HG02798 (cell line): ENCODE data around the gene WNT9B.
"Not testable (repeated sequence)": the region's sequence is repeated elsewhere in the genome, so short reads cannot be mapped to it uniquely, and the experiment has no call there.

Experiments used
- ATAC-seq: cut with Tn5 transposase; IDR thresholded peaks from one replicate; pipeline ENCODE4 v1.9.1; 2021; ENCODE audit warnings: mild to moderate bottlenecking; ENCODE audit not compliant: unreplicated experiment, poor library complexity

The WNT9B gene

DNA sequence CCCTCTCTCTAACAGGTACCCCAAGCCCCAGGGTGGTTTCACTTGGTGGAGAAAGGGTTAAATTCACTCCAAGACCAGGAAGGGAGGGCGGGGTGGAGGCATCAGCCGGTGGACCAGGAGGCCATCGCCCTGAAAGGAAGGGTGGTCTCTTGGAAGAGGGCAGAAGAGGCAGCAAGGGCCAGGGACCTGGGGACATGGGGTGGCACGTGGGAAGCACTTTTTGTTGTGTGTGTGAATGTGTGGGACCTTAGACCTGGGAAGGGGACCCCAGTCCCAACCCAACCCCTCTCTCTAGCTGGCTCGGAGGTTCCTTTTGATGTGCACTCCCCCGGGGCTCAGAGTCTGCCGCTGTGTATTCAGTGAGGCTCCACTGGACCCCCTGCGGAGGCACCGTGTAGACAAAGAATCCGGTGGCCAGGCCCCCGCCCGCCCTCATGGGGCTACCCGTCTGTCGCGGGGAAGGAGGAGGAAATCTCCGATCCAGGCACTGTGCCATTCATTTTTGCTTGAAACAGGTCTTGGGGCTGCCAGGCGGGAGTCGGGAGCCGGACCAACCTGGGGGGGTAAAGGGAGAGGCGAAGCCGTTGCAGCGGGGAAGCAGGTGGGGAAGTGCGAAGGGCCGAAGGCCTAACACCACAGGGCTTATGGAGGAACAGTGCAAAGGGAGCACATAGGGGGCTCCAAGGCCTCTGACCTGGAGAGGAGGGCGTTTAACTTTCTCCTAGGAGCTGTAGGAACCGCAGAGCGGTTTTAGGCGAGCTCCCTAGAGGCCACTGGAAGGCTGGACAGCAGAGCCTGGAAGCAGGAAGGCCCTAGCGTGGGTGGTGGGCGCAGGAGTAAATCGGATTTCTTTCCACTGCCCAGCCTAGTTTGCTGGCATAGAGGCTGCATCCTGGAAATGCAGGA lies 29.6 kb upstream of the WNT9B start:
- ATAC-seq: no peak

GRCh38 chr17:46822388-46822921 lies 28.9 kb upstream of the WNT9B start:
- no peak for ATAC-seq

- ATAC-seq: no peak
These were observed 27.7 kb upstream of the WNT9B start for GRCh38 chr17:46823657-46824056.

DNA sequence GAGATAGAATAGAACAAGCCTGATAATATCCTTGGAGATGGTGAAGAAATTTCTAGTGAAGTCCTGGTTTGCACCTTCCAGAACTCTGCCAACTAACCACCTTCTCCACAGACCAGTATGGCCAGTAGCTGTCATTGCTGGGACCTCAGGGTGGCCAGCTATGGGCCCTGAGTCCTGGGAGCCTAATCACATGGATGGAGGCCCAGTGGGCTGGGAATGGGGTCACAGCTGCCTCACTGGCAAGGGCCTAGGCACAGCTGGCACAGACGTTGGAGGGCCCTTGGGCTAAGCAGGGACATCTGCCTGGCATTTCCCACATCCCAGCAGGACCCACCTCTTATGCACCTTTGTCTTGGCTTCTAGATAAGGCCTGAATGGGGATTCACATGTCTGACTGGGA lies 25.3 kb upstream of the WNT9B start:
- no peak for ATAC-seq

- no peak for ATAC-seq
These were observed 24.1 kb upstream of the WNT9B start for GRCh38 chr17:46827274-46827673.

DNA sequence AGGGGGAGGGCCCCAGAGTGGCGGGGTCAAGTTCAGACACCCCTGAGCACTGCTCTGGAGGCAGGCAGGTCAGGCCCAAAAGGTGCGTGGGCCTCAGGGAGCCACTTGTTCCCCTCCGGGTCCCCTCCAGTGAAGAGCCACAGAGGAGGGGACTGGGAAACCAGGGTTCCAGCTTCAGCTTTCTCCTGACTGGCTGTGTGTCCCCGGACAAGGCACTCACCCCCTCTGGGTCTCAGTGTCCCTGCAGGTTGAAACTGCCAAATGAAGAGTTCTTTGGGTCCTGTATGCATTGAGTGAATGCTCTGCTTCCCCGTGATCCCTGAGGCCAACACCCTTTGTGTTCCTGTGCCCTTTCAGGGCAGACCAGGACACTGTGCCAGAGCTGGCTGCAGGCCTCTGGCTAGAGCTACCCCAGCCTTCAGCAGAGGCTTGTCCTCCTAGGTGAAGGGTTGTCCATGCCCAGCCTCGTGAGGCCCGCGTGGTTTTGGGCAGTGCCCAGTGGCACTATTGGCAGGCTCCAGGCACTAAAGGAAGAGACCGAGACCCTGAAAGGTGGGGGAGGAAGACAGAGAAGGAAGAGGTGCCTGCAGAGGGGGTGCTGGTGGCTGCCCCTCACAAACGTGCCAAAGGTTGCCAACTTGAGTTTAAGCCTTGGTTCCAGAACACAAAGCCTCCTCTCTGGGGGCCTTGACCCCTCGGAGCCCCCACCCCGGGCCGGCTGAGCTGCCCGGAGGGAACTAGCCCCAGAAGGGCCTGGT lies 19.6 kb upstream of the WNT9B start:
- no peak for ATAC-seq

GRCh38 chr17:46832331-46832821 lies 19.0 kb upstream of the WNT9B start:
- ATAC-seq: no peak

GRCh38 chr17:46832945-46833839 lies 18.2 kb upstream of the WNT9B start:
- no peak for ATAC-seq

- ATAC-seq: no peak
These were observed 17.6 kb upstream of the WNT9B start for GRCh38 chr17:46833840-46834208.

GRCh38 chr17:46834846-46835245 lies 16.5 kb upstream of the WNT9B start:
- ATAC-seq: no peak

DNA sequence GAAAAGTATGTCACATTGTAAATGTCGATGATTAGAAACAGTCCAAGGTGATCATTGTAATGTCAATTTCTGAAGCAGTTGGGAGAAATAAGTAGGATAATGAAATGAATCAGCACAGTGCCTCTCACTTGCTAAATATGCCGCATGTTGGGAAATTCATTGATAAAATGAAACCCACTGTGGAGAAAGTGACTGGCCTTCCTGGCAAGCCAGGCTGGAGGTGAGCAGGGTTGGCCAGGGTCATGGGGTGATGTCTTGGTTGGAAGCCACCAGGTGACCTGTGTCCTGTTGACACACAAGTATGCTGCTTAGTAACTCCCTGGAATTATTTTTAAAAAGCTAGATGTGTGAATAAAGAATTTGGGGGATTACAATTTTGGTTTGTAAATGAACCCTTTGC lies 14.9 kb upstream of the WNT9B start:
- no peak for ATAC-seq

DNA sequence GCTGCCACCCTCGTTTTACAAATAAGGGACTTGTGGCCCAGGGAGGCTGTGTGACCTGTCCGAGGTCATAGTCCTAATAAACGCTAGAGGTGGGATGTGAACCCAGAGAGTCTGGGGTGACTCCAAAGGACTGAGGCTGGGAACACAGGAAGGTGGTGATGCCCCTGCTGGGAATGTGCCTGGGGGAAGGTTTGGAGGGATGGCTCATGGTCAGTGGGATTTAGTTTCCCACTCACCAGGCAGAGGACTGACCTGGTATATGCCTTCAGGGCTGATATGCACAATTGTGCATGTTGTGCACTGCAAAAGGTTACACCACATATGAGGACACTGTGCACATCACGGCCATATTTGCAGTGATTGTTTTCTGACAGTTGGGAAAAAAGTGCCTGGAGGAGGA lies 13.9 kb upstream of the WNT9B start:
- ATAC-seq: no peak

DNA sequence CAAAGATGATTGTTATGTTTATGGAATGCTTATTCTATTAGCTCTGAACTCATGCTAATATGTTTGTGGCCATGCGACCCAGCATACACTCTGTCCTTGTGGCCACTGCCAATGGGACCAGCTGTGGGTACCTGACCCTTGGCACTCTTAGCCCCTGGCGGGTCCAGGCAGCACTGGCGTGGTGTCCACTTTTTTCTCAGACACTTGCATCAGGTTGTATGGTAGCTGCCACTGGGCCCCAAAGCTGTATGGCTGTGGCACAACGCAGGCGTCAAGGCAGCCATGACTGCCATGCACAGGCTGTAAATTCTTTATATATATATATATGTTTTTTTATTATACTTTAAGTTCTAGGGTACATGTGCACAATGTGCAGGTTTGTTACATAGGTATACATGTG lies 12.2 kb upstream of the WNT9B start:
- no peak for ATAC-seq

DNA sequence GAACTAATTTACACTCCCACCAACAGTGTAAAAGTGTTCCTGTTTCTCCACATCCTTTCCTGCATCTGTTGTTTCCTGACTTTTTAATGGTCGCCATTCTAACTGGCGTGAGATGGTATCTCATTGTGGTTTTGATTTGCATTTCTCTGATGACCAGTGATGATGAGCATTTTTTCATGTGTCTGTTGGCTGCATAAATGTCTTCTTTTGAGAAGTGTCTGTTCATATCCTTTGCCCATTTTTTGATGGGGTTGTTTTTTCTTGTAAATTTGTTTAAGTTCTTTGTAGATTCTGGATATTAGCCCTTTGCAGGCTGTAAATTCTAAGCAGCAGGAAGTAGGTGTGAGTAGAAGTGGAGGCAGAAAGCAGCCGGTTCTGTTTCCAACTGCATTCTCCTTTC lies 10.8 kb upstream of the WNT9B start:
- ATAC-seq: not testable (repeated sequence)

GRCh38 chr17:46841561-46842379 lies 9.6 kb upstream of the WNT9B start:
- ATAC-seq: no peak

DNA sequence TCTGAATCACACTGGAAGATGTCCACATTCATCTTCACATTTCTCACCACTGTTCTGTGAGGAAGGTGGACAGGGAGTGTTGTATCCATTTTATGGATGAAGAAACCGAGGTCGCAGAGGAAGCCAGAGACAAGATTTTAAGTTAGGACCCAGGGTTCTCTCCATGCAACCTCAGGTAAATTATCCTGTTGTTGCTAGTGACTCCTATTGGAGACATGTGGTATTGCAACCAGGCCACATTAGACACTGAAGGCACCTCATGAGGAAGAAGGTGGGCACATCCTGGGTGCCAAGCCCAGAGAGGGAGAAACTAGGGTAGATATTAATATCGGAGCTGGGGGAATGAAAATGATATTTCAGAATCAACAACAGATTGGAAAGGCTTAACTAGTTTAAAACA lies 8.5 kb upstream of the WNT9B start:
- no peak for ATAC-seq

DNA sequence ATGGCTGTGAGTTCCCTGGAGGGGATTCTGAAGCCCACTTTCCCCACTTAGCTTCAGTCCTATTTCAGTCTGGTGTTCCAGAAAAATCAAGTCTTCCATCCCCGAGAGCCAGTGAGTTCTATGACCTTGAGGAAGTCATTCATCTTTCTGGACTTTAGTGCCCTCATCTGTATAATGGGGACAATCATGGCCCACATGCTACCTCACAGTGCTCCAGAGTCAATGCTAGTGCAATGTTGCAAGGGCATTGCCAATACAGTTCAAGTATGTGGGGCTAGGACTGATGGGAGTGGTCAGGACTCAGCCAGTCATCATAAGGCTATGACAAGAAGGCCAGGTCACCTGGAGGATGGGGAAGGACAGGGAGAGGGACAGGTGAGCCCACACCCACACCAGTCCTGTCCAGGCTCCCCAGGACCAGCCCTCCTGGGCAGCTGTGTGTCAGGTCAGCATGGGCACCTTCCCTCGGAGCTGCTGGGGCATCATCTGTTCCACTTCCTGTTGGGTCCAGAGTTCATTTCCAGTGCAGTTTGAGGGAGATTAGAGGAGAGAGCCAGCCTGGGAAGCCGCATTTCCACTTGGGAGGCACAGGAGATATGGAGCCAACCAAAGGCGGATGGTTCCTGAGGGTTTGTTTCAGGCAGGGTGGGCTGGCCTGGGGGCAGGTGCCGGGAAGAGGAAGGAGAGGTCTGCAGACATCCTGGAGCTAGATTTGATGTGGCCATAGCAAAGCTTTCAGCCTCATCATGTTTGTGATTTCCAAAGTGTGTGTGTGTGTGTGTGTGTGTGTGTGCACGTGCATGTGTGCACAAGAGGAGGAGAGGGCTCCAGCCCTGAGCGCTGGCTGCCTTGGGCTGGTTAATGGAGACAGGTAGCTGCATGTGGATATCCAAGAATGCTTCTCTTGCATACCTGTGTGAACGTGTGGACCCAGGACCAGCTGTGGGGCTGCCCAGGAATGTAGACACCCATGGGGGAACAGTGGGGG lies 3.9 kb upstream of the WNT9B start:
- ATAC-seq: no peak

- no peak for ATAC-seq
These were observed 2.8 kb upstream of the WNT9B start for GRCh38 chr17:46848534-46848933.
